NOMO-1 (cell line): ENCODE results near the gene SLC25A53.
"Not testable (repeated sequence)": the region's sequence is repeated elsewhere in the genome, so short reads cannot be mapped to it uniquely, and the experiment has no call there.

ENCODE experiments used
- DNase-seq, 2 experiments: peaks; one replicate each; lab custom pipeline; 2025; ENCODE audit not compliant: unreplicated experiment in 2 of 2; lab: John Stamatoyannopoulos, UW

The SLC25A53 gene

GRCh38 chrX:104075778-104076445, 80.9 kb downstream of the SLC25A53 start, which contains the start of gene TMSB15C:
TSS of gene TMSB15C (minus strand) at chrX:104076236.
- not testable (repeated sequence) for DNase-seq

- not testable (repeated sequence) for DNase-seq
Measured at GRCh38 chrX:104062636-104063035, 94.2 kb downstream of the SLC25A53 start.

DNA sequence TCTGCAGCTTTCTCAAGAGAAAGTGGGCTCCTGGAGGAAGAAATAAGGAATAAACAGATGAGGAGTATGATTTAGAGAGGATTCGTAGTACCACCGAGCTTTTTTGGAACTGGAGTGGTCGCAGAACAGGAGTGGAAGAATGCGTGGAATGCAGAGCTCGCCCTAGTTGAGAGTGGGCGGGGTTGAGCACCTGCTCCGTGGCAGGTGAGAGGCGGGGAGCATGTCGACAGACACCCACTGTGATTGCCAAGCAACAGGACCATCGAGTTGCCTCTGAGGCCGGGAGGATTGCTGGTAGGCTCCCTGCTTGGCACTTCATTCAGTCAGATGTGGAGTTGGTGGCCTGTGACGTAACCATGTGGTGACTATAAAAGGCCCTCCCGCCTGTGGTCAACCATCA, 101.9 kb downstream of the SLC25A53 start:
- DNase-seq = not testable (repeated sequence)
